Peyer's patch (tissue), 4 donors: Measurements from ENCODE around the gene SLC38A2.

Experiments
- CTCF ChIP-seq, 6 experiments: fragments of 450-650 bp in 4 of 6; fragments of 200-600 bp in 2 of 6; sonication (generic) in 1 of 6; IDR thresholded peaks; one replicate each; pipeline ENCODE4 v1.5.1; 2017 to 2019; ENCODE audit warnings: antibody characterized with exemption in 6 of 6, mild to moderate bottlenecking in 3 of 6, moderate library complexity in 1 of 6
- POLR2A ChIP-seq, 2 donors: fragments of 450-650 bp; IDR thresholded peaks; one replicate each; pipeline ENCODE4 v1.5.1; 2017; ENCODE audit warnings: antibody characterized with exemption in 2 of 2, mild to moderate bottlenecking in 2 of 2, moderate library complexity in 2 of 2

DNA sequence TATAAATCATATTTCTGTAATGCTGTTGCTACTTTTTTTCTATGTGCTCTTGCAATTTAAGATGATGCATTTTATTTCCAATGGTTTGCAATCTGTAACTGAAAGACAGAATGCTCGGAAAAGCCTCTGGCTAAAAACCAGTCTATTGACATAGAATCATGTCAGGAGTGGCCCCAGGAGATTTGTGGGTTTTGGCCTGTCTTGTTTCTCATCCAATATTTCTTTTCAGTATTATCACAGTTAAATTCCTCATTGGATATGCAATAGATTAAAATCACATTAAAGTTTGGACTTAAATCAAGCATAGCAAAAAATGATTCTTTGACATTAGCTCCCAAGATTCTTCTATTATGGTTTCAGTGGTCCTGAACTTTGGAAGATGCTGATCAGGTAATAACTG, 19.1 kb upstream of the SLC38A2 start:
- TF ChIP-seq CTCF (IDR thresholded peaks at IDR 0.05) (no peak), POLR2A (IDR thresholded peaks at IDR 0.05) (no peak)
